NB4 (cell line): ENCODE measurements around the gene MIA2.
"Not testable (repeated sequence)": the region's sequence is repeated elsewhere in the genome, so short reads cannot be mapped to it uniquely, and the experiment has no call there.

Source experiments
- DNase-seq: peaks from one replicate; pipeline ENCODE4 v3.0.0; 2010; ENCODE audit warnings: low read depth
- H3K4me3 ChIP-seq: one replicate; pipeline ENCODE4 v1.5.1; 2011; ENCODE audit warnings: mild to moderate bottlenecking, low read depth, low read length, moderate library complexity
- MYC ChIP-seq: IDR thresholded peaks from 2 replicates; pipeline ENCODE4 v1.6.1; 2011; ENCODE audit warnings: low read depth, low read length
- POLR2A ChIP-seq: IDR thresholded peaks from 2 replicates; pipeline ENCODE4 v1.6.1; 2011; ENCODE audit warnings: mild to moderate bottlenecking; ENCODE audit not compliant: insufficient read length; ENCODE audit errors: extremely low read depth
- TF ChIP-seq, protein P1 (sequence below): IDR thresholded peaks from 2 replicates; pipeline ENCODE4 v1.6.1; 2011; ENCODE audit warnings: low read depth, low read length
- TF ChIP-seq, protein P2 (sequence below): IDR thresholded peaks from one replicate; pipeline ENCODE4 v1.5.1; 2012; ENCODE audit warnings: low read depth, low read length

The MIA2 gene

DNA sequence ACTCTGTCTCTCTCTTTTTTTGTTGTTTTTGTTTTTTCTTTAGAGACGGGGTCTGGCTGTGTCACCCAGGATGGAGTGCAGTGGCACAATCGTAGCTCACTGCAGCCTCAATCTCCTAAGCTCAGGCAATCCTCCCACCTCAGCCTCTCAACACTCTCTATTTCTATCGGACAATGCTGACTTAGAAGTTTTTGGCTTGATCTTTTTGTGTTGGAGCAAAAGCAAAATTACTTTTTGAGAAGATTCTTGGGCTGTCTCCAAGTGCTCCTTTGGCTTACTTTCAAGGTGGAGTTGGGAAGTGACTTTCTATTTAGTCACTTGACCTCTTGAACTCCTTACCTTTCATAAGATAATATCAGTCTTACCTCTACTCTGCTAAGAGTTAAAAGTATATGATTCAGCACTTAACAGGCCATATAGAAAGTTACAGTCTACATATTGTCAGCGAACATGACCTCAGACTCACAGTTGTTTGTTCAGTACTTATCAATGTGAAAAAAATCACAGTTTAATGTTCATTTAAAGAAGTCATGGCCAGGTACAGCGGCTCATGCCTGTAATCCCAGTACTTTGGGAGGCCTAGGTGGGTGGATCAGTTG, 15.4 kb upstream of the MIA2 start:
- no peak overlapping the region for H3K4me3 ChIP-seq

DNA sequence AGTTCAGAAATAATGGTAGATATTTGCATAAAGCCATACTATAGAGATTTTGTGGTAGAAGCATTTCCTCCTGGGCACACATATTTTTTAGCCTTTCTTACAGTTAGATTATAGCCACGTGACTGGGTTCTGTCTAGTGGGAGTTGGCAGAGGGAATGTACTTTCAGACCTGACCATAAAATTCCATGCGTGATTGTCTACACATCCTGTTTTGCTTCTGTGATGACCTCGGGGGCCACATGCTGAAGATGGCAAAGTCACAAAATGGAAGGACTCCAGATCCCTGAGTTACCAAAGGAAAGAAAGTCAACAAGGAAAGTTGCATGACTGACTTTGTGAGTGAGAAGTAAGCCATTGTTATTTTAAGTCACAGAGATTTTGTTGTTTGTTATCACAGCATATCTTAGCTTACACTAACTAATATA, 14.6 kb upstream of the MIA2 start:
- no peak for DNase-seq
- TF ChIP-seq MYC (no peak), POLR2A (no peak)
- TF ChIP-seq, protein P1, sequence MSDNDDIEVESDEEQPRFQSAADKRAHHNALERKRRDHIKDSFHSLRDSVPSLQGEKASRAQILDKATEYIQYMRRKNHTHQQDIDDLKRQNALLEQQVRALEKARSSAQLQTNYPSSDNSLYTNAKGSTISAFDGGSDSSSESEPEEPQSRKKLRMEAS: no peak
- TF ChIP-seq, protein P2, sequence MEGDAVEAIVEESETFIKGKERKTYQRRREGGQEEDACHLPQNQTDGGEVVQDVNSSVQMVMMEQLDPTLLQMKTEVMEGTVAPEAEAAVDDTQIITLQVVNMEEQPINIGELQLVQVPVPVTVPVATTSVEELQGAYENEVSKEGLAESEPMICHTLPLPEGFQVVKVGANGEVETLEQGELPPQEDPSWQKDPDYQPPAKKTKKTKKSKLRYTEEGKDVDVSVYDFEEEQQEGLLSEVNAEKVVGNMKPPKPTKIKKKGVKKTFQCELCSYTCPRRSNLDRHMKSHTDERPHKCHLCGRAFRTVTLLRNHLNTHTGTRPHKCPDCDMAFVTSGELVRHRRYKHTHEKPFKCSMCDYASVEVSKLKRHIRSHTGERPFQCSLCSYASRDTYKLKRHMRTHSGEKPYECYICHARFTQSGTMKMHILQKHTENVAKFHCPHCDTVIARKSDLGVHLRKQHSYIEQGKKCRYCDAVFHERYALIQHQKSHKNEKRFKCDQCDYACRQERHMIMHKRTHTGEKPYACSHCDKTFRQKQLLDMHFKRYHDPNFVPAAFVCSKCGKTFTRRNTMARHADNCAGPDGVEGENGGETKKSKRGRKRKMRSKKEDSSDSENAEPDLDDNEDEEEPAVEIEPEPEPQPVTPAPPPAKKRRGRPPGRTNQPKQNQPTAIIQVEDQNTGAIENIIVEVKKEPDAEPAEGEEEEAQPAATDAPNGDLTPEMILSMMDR: no peak
- H3K4me3 ChIP-seq: no peak overlapping the region

More for the DNA sequence above, 15.4 kb upstream of the MIA2 start:
- no peak for DNase-seq
- TF ChIP-seq, protein P1: no peak
- TF ChIP-seq POLR2A: no peak
- TF ChIP-seq, protein P2: no peak
- TF ChIP-seq MYC: no peak

DNA sequence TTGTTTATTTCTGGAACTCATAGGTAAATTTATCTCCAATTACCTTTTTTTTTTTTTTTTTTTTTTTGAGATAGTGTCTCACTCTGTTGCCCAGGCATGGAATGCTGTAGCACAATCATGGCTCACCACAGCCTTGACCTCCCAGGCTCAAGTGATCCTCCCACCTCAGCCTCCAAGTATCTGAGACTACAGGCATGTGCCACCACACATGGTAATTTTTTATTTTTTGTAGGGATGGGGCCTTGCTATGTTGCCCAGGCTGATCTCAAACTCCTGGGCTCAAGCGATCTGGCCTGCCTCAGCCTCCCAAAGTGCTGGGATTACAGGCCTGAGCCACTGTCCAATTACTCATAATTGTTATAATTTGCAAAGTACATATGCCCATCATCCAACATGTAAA, 13.2 kb upstream of the MIA2 start:
- not testable (repeated sequence) for DNase-seq, H3K4me3 ChIP-seq

DNA sequence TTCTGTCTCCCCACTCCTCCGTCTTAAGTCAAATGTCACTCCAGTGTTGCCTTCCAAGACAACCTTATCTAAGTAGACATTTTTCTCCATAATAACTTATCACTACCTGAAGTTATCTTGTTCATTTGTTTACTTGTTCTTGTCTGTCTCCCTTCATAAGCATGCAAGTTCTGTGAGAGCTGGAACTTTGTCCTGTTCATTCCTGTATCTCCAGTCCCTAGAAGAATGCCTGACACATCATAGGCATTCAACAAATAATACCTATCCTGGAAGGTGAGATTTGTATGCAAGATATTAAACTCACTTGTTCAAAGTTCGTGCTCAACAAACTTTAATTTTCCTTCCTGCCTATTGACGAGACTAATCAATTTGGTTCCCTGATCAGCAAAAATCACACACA, 5.7 kb upstream of the MIA2 start:
- TF ChIP-seq POLR2A (no peak), MYC (no peak)
- TF ChIP-seq, protein P1: no peak
- TF ChIP-seq, protein P2: no peak
- H3K4me3 ChIP-seq: no peak overlapping the region
- DNase-seq: no peak

DNA sequence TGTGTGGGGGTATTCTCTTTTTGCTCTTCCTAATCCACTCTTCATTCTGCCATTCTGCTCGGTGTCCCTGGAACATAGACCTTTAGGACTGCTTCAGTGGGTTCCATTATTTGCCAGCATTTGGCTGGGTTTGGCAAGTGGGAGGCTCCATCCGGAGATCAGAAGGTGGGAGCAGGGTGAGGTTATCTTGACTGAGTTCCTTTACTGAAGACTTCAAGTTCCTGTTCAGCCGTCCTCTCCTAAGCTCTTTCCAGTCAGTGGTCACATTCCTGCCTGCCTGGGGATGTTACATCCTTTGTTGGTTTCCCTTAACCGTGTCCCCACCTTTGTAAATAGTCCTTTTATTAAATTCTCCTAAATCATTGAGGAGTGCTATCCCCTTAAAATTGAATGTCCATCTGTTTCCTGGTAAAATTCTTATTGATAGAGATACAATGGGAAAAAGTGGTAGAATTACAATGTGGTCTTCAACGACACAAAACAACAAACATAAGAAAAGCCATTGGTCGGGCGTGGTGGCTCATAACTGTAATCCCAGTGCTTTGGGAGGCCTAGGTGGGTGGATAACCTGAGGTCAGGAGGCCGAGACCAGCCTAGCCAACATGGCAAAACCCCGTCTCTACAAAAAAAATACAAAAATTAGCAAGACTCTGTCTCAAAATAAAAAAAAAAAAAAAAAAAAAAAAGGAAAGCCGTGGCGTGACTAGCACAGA, 5.0 kb upstream of the MIA2 start:
- DNase-seq: no peak
- H3K4me3 ChIP-seq: no peak overlapping the region
- TF ChIP-seq POLR2A (no peak), MYC (no peak)
- TF ChIP-seq, protein P2: no peak
- TF ChIP-seq, protein P1: no peak

DNA sequence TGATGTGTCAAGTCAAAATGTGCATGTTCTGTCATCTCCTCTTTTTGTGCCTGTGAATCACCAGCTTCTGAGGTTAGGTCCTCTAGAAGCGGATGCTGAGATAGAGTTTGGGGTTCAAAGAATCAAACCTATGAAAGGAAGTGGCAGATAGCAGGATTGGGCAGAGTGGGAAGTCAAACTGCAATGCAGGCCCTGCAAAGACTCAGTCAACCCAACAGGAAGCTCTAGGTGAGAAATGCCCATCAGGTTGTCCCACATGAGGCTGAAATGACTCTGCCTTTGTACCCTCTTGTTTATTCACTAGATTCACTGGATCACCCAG, 4.5 kb upstream of the MIA2 start:
- TF ChIP-seq, protein P1: no peak
- TF ChIP-seq, protein P2: no peak
- TF ChIP-seq POLR2A: no peak
- no peak for TF ChIP-seq MYC
- no peak for DNase-seq
- no peak overlapping the region for H3K4me3 ChIP-seq
